T-helper 2 cell treated with Interferon-gamma antibody and Interleukin-4, amounts not matched to agents 100 ng/mL and 5 ng/mL, for 36 hours (primary cell): ENCODE data around the gene SARNP. TPM values are rescaled to one million over a fixed set of nuclear protein-coding genes. Genes with fewer than 3 reads are reported as not detected.
"Not testable (repeated sequence)": the region's sequence is repeated elsewhere in the genome, so short reads cannot be mapped to it uniquely, and the experiment has no call there.

ENCODE experiments used
- intact Hi-C: fragments of 100-400 bp; cut with micrococcal nuclease; formaldehyde crosslinking; loops from one replicate; pipeline ENCODE4 v1.15.1; 2023
- total RNA-seq: library from RNA; stranded (reverse); gene quantifications from 2 replicates; pipeline ENCODE4 v1.2.3, GENCODE V29; 2022

The SARNP gene, protein sequence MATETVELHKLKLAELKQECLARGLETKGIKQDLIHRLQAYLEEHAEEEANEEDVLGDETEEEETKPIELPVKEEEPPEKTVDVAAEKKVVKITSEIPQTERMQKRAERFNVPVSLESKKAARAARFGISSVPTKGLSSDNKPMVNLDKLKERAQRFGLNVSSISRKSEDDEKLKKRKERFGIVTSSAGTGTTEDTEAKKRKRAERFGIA
- total RNA-seq, result 76.1 and 84.4 TPM in 2 replicates

DNA sequence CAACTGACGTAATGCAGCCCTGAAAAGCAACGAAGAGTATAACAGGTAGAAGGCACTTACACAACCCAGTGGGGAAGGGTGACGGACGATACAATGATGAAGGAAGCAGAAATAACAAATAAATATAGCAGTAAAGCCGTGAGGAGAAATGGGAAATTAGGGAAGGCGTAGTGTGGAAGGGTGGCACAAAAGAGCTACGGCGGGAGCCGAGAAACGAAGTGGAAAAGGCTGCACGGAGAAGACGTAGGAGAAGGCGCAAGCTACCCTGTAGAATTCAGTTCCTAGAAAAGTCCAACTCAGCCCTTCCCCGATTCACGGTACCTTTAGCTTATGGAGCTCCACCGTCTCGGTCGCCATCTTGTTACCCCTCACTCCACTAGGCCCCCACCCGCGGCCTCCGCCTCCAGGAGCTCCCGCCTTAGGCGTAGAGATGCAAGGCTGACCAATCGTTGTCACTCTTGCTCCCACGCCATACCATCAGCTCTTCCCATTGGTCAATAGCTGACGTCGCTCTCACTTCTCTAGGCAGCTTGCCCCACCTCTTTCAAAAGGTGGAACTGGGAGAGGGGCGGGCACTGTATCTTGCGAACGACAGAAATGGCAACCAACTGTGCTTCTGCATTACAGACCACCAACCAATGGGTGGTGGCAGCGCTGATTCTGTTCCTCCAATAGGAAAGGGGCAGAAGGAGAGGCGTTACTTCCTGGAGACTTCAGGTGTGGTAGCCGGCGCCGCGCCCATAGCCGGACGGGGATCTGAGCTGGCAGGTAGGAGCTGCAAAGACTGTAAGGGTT is at the start of gene SARNP, which contains the start of gene ORMDL2:
TSS of gene SARNP (minus strand) at position 380 of the 795 bp plus-strand sequence. CDS start at position 357, 23 bp downstream.
TSS of gene ORMDL2 (plus strand) at position 697 of the 795 bp plus-strand sequence. CDS start 959 bp downstream, outside the sequence.
- intact Hi-C loops, result loop anchor here (1.0 to 10.0 kb wide), 10 partner anchors 12 to 817 kb away; partner anchors contain the start of genes BAZ2A, BLOC1S1, CD63 and DNAJC14

GRCh38 chr12:55866454-55867004 is 49.0 kb upstream of the SARNP start:
- intact Hi-C loops, result not testable (repeated sequence)

- intact Hi-C loops, result no loop called here
These were observed 47.8 kb upstream of the SARNP start for GRCh38 chr12:55865327-55865726.

GRCh38 chr12:55862931-55863330 is 45.4 kb upstream of the SARNP start:
- intact Hi-C loops, result not testable (repeated sequence)

DNA sequence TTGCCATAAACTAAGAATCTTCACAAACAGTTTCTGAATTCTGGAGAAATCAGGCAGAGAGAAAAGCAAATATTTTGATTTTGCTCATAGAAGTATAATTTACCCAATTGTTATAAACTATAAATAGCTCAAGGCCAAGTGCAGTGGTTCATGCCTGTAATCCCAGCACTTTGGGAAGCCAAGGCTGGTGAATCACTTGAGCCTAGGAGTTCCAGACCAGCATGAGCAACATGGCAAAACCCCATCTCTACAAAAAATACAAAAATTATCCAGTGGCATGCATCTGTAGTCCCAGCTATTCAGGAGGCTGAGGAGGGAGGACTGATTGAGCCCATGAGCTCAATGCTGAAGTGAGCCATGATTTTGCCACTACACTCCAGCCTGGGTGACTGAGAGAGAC is 44.8 kb upstream of the SARNP start:
- intact Hi-C loops, result no loop called here

GRCh38 chr12:55861871-55862270 is 44.3 kb upstream of the SARNP start:
- intact Hi-C loops, result no loop called here

DNA sequence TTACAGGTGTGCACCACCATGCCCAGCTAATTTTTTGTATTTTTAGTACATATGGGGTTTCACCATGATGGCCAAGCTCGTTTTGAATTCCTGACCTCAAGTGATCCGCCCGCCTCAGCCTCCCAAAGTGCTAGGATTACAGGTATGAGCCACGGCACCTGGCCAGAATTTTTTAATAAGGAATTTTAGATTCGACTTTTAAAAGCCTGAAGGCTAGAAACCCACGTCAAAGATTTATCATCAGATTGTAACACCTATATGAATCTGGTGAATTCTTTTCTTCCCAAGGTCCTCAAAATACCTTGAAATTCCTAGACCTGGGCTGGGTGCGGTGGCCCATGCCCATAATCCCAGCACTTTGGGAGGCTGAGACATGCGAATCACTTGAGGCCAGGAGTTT is 43.9 kb upstream of the SARNP start:
- intact Hi-C loops, result no loop called here

- intact Hi-C loops, result no loop called here
These were observed 35.2 kb upstream of the SARNP start for GRCh38 chr12:55852740-55853139.

- intact Hi-C loops, result no loop called here
These were observed 33.4 kb upstream of the SARNP start for GRCh38 chr12:55850893-55851292.

GRCh38 chr12:55850401-55850800 is 32.9 kb upstream of the SARNP start:
- intact Hi-C loops, result no loop called here

GRCh38 chr12:55849616-55850343 is 32.3 kb upstream of the SARNP start:
- intact Hi-C loops, result no loop called here

DNA sequence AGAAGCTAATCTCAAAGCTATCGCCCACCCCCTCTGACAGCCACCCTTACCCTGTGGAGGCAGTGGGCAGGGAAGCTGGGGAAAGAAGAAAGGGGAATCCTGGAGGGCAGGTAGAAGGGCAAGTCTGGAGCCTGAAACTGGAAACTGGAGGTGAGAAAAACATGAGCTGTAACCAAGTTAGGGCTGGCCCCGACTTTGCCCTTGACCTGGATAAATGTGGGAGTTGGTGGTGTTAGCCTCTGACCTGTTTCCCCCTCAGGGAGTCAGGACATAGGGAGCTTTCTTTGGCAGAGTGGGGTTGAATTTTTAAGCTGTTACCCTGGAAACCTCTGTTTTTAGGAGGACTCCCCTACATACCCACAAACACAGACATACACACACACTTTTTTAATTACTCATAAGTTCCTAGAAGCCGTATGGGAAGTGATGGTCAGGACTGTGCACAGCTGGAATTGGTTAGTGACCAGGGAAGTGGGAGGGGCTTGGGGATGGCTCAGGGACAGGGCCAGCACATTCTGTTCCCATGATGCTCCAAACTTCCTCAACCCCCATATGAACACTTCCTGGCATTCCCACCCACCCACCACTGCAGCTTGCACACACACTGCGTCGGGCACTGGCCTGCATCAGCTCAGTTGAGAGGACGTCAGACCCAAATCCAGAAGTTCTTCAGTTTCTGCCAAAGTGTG is 30.2 kb upstream of the SARNP start:
- intact Hi-C loops, result no loop called here

DNA sequence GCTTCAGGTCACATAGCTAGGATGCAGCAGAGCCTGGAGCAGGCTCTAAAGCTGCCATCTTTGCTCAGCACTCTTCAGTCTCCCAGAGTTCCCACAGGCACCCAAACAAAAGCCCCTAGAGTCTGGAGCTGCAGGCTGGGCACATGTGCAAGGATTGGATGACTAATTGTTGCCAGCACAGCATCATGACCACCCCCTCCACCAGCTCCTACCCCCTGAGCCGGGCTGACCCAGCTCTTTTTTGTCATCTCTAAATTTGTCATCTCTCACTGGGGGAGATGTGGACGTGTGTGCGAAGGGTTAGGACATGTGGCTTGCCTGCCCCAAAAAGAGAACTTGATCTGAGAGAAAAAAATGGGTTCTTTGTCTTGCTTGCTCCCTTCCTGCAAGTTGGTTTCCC is 29.5 kb upstream of the SARNP start:
- intact Hi-C loops, result no loop called here

DNA sequence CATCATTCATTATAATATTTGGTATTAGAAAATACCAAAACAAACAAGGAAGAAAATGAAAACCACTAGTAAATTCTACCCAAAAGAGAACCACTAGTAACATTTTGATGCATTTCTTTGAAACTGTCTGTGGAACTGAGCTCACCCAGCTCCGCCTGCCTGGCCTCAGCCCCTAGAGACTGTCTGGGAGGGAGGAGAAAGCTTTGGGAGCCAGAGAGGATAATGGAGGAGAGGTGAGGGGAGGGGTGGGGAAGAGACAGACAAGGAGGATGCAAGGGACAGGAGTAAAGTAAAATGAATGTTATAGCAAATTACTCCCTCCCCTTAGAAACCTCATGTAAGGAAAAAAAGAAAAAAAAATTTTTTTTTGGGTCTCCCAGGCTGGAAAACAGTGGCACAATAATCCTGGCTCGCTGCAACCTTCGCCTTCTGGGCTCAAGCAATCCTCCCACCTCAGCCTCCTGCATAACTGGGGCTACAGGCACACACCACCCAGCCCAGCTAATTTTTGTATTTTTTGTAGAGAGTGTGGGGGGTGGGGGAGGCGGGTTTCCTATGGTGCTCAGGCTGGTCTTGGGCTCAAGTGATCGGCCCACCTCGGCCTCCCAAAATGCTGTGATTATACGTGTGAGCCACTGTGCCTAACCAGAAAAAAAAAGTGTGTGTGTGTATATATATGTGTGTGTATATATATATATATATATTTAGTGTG is 28.4 kb upstream of the SARNP start:
- intact Hi-C loops, result no loop called here

- intact Hi-C loops, result no loop called here
These were observed 27.8 kb upstream of the SARNP start for GRCh38 chr12:55845361-55845760.

DNA sequence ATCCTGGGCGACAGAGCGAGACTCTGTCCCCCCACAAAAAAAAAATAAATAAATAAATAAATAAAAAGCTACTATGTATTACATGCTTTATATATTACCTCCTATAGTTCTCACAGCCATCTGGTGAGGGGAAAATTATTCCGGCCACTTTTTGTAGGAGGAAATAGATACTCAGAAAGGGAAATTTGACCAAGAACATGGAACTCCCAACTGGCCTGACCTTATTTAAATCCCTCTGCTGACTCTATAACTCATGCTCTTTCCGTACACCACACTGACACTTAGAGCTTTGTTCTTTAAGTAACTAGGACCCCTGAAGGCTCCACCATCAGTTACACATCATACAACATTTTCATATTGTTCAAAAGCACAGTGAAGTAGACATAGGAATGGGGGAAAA is 27.4 kb upstream of the SARNP start:
- intact Hi-C loops, result no loop called here

- intact Hi-C loops, result no loop called here
These were observed 25.9 kb upstream of the SARNP start for GRCh38 chr12:55843431-55843830.

DNA sequence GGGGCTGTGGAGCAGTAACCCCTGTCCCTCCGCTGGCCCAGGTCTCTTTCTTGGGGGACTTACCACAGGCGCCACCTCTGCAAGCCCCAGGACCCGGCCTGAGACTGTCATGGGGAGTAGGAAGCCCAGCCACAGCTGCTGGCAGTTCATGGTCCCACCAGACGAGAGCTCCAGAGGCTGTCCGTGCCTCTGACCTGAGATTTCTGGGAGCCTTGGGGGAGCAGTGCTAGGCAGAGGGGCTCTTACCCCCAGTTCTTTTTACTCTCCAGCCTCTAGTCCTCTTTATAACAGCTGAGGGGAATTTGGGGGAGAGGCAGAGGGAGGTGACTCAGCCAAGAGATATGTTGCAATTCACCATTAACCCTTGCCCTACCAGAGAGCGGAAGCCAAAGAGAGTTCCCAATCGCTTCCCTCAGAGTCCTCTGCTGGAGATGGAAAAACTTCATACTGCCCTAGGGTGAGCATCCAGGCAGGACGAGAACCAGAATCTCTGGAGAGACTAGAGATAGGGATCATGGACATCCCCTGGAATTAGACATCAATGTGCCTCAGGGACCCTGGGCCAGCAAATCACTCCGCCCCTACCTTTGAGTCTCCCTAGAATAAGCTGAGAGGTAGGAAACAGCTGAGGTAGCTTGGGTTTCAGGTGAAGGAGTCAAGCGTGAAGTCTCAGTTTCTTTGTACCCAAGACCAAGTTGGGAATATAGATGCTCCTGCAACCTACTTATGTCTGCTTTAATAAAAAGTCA is 25.3 kb upstream of the SARNP start, which contains the start of gene MMP19:
TSS of gene MMP19 (minus strand) at position 256 of the 749 bp plus-strand sequence. CDS start at position 150, 106 bp downstream.
- intact Hi-C loops, result no loop called here

GRCh38 chr12:55840581-55841351 is 23.2 kb upstream of the SARNP start:
- intact Hi-C loops, result no loop called here
